ENCODE measurements around the gene EPPIN. TPM values are rescaled to one million over a fixed set of nuclear protein-coding genes. Genes with fewer than 3 reads are reported as not detected.

Gene EPPIN
- total RNA-seq, 1 donor from 2014 or later, result not detected

DNA sequence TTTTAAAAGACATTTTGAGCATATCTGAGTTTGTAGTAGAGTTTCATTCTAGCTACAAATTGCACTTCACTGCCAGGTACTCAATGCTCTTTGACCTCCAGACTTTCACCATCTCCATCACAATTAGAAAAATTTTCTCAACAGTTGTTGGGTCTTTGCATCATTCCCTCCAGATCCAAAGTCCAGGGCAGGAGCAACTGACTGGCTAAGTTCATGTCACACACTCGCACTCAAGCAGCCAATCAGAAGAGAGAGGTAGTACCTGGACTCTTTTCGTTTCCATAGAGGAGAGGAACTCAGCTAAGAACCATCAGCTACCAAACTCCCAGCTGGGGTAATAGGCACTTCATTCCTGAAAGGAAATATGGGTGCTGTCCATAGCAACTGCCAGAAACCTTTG lies 40.8 kb downstream of the EPPIN start:
- Histone ChIP-seq H3K4me1 (no peaks in the 10 kb centered on the region), H3K4me3 (no peak overlapping the region), H3K27me3 (no peaks in the 10 kb centered on the region), H3K9me3 (no peaks in the 10 kb centered on the region), H3K36me3 (no peaks in the 10 kb centered on the region), H3K27ac (no peak overlapping the region)
- intact Hi-C loops (cut with DNase I), result no loop called here
- DNase-seq (ENCODE audit: extremely low spot score in 2 of 2), result peak in 1 of 2 donors; percentile 37
- TF ChIP-seq POLR2AphosphoS5 (IDR thresholded peaks at IDR 0.05; ENCODE audit: insufficient read depth in 1 of 2, low read depth in 1 of 2) (no peak), POLR2A (IDR thresholded peaks at IDR 0.05) (no peak), CTCF (IDR thresholded peaks at IDR 0.05) (no peak)

- Histone ChIP-seq H3K4me1 (no peaks in the 10 kb centered on the region), H3K4me3 (no peak overlapping the region), H3K27ac (no peak overlapping the region), H3K27me3 (no peaks in the 10 kb centered on the region), H3K36me3 (no peaks in the 10 kb centered on the region), H3K9me3 (no peaks in the 10 kb centered on the region)
- no peak for DNase-seq (ENCODE audit: extremely low spot score in 2 of 2)
- TF ChIP-seq POLR2A (IDR thresholded peaks at IDR 0.05) (no peak), POLR2AphosphoS5 (IDR thresholded peaks at IDR 0.05; ENCODE audit: insufficient read depth in 1 of 2, low read depth in 1 of 2) (no peak), CTCF (IDR thresholded peaks at IDR 0.05) (no peak)
- intact Hi-C loops (cut with DNase I), result no loop called here
Observed at GRCh38 chr20:45503403-45503802, 43.8 kb downstream of the EPPIN start.

GRCh38 chr20:45502561-45502960 lies 44.6 kb downstream of the EPPIN start:
- Histone ChIP-seq H3K36me3 (no peaks in the 10 kb centered on the region), H3K4me3 (no peak overlapping the region), H3K27me3 (no peaks in the 10 kb centered on the region), H3K27ac (no peak overlapping the region), H3K4me1 (no peaks in the 10 kb centered on the region), H3K9me3 (no peaks in the 10 kb centered on the region)
- no peak for TF ChIP-seq POLR2A (IDR thresholded peaks at IDR 0.05)
- no peak for TF ChIP-seq POLR2AphosphoS5 (IDR thresholded peaks at IDR 0.05; ENCODE audit: insufficient read depth in 1 of 2, low read depth in 1 of 2)
- no peak for TF ChIP-seq CTCF (IDR thresholded peaks at IDR 0.05)
- no peak for DNase-seq (ENCODE audit: extremely low spot score in 2 of 2)
- intact Hi-C loops (cut with DNase I), result no loop called here

GRCh38 chr20:45501600-45501999 lies 45.6 kb downstream of the EPPIN start:
- intact Hi-C loops (cut with DNase I), result no loop called here
- no peak for DNase-seq (ENCODE audit: extremely low spot score in 2 of 2)
- Histone ChIP-seq H3K4me1 (no peaks in the 10 kb centered on the region), H3K9me3 (no peaks in the 10 kb centered on the region), H3K27ac (no peak overlapping the region), H3K36me3 (no peaks in the 10 kb centered on the region), H3K27me3 (no peaks in the 10 kb centered on the region), H3K4me3 (no peak overlapping the region)
- TF ChIP-seq CTCF (IDR thresholded peaks at IDR 0.05) (no peak), POLR2AphosphoS5 (IDR thresholded peaks at IDR 0.05; ENCODE audit: insufficient read depth in 1 of 2, low read depth in 1 of 2) (no peak), POLR2A (IDR thresholded peaks at IDR 0.05) (no peak)

DNA sequence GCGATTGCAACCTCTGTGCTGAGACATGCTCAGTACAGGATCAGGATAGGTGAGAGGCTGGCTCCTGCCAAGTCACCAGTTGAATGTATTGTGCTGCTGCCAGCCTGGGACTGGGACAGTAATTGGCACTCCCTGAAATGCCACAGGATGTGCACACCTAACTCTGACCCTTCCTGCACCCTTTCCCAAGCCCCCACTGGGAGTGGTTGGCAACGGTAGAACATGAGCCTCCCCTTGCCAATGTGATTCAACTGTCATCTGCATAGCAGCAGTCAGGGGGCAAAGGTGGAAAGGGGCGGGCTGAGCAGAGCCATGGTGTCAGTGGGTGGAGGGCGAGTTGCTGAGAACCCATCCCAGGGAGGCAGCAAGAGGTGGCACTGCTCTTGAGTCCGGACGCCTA lies 47.2 kb downstream of the EPPIN start:
- H3K27me3 ChIP-seq, result no peaks in the 10 kb centered on the region
- H3K4me3 ChIP-seq, result no peak overlapping the region
- no peaks in the 10 kb centered on the region for H3K4me1 ChIP-seq
- no peaks in the 10 kb centered on the region for H3K36me3 ChIP-seq
- intact Hi-C loops (cut with DNase I), result no loop called here
- DNase-seq (ENCODE audit: extremely low spot score in 2 of 2), result peak in 1 of 2 donors; percentile 65
- no peak overlapping the region for H3K27ac ChIP-seq
- no peak for TF ChIP-seq POLR2AphosphoS5 (IDR thresholded peaks at IDR 0.05; ENCODE audit: insufficient read depth in 1 of 2, low read depth in 1 of 2)
- no peak for TF ChIP-seq POLR2A (IDR thresholded peaks at IDR 0.05)
- no peak for TF ChIP-seq CTCF (IDR thresholded peaks at IDR 0.05)
- no peaks in the 10 kb centered on the region for H3K9me3 ChIP-seq
